Activated CD8-positive, alpha-beta memory T cell treated with anti-CD3 and anti-CD28 coated beads, Interleukin-2, amount 50 U/mL, for 4 hours (primary cell): ENCODE data around the gene SRSF11.

ENCODE experiments used
- DNase-seq: peaks from one replicate; pipeline ENCODE4 v3.0.0-alpha.2; 2020

Gene SRSF11

GRCh38 chr1:70222716-70223235 is 1.6 kb downstream of the SRSF11 start:
- DNase-seq, result no peak

- DNase-seq, result no peak
These were observed 3.8 kb downstream of the SRSF11 start for GRCh38 chr1:70224954-70225353.

GRCh38 chr1:70227439-70227838 is 6.3 kb downstream of the SRSF11 start:
- DNase-seq, result no peak

- DNase-seq, result no peak
These were observed 7.5 kb downstream of the SRSF11 start for GRCh38 chr1:70228670-70229069.

DNA sequence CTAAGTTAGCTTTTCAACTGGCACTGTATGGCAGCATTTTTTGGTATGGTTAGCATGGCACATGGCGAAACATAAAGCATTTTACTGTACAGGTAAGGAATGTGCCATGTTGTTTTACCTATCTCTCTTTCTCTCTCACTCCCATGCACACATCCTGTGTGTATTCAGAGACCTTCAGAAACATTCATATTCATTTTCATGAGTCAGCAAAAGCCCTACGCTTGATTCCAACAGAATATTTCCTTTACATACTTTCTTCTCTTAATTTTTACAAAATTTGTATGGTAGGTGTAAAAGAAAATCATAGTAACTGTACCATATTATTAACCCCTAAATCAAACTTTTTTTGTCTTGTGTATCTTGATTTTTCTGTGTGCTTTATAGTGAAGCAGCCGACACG is 10.3 kb downstream of the SRSF11 start:
- DNase-seq, result no peak

DNA sequence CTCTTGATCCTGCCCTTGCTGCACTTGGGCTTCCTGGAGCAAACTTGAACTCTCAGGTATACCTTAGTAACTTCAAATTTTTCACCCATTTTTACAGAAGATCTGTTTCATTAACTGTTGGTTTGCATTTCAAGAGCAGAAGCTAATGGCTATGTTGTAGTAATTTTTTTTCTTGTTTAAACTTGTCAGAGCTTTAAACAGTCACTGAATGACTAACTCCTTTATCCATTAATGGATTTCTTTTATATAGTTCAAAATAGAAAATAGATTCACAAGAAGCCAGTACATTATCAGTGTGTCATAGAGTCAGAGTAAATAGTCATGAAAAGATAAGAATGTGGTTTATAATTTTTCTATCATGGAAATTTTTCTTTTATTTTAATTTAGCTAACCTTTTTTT is 13.6 kb downstream of the SRSF11 start:
- no peak for DNase-seq

GRCh38 chr1:70239940-70240339 is 18.8 kb downstream of the SRSF11 start:
- no peak for DNase-seq

- DNase-seq, result no peak
These were observed 25.9 kb downstream of the SRSF11 start for GRCh38 chr1:70247122-70247521.

DNA sequence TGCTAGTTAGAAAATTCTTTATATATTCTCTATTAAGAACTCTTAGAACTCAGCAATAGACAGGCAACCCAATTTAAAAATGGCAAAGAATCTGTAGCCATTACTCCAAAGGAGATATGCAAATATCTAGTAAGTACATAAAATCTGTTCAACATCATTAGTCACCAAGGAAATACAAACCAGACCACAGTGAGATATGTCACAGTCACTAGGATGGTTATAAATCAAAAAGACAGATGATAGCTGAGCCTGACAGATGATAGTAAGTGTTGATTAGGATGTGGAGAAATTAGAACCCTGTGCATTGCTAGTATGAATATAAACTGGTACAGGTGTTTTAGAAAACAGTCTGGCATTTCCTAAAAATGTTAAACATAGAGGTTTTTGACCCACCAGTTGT is 26.6 kb downstream of the SRSF11 start:
- no peak for DNase-seq

DNA sequence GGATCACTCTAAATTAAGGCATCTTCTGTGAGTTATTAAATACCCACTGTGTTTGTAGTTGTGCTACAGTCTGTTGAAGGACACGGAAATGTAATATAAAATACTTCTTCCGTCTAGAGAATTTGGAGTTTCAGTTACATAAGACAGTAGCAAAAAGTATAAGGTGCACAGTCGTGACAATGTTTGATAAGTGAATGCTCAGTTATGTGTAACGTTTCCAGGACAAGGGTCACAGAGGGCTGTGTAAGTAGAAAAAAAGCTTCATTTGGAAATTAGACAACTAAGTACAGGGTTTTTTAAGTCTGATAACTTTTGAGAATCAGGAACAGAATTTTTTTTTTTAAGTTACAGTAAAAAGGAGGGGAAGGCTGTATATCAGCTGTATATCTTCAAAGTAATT is 27.5 kb downstream of the SRSF11 start:
- DNase-seq, result no peak

GRCh38 chr1:70256664-70257063 is 35.5 kb downstream of the SRSF11 start:
- no peak for DNase-seq

GRCh38 chr1:70264839-70265238 is 43.7 kb downstream of the SRSF11 start:
- no peak for DNase-seq

GRCh38 chr1:70265946-70266345 is 44.8 kb downstream of the SRSF11 start:
- no peak for DNase-seq

- DNase-seq, result no peak
These were observed 56.7 kb downstream of the SRSF11 start for GRCh38 chr1:70277875-70278274.

GRCh38 chr1:70278710-70279109 is 57.5 kb downstream of the SRSF11 start:
- no peak for DNase-seq

DNA sequence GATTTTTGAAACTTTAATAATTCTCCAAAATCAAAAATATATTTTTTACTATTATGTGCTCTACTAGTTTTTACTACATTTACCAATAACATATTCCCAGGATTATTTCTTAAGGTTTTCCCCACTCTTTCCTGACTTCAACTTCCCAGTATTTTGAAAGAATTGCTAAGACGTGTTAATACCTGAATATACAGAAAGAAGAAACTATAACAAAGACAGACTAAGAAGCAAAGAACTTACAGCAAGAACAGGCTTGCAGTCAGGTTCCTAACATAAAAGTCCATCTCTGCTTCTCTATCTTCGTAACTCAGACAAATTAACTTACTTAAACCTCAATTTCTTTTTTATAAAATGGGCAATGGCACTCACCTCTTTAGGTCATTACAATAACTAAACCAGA is 63.2 kb downstream of the SRSF11 start:
- DNase-seq, result no peak

- DNase-seq, result no peak
These were observed 65.3 kb downstream of the SRSF11 start for GRCh38 chr1:70286453-70286852.

DNA sequence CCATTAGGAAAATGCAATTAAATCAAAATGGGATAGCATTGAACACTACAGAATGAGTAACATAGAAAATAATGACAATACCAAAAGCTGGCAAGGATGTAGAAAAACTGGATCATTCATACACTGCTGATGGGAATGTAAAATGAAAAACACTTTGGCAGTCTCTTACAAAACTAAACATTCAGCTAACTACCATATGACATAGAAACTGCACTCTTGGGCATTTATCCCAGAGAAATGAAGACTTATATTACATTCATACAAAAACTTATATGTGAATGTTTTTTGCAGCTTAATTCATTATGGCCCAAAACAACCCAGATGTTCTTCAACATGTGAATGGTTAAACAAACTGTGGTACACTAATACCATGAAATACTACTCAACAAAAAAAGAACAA is 67.0 kb downstream of the SRSF11 start:
- DNase-seq, result no peak

GRCh38 chr1:70290218-70290617 is 69.0 kb downstream of the SRSF11 start:
- DNase-seq, result no peak

- no peak for DNase-seq
These were observed 72.1 kb downstream of the SRSF11 start for GRCh38 chr1:70293186-70293843.

DNA sequence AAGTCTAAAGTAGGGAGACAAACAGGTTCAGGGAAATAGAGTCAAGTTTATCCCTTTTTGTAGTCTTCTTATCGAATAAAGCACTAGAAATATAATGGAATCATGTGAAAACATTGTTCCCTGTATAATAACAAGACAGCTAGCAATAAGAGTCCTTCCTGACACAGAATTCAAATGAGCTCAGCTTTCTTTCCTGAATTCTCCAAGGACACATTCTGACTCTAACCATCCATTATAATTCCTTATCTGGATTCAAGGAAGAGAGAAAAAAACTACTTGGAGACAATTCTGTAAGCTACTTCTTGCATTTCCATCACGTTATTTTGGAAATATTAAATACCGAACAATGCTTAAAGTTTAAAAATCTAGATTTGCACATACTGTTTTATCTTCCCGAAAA is 74.6 kb downstream of the SRSF11 start:
- no peak for DNase-seq

DNA sequence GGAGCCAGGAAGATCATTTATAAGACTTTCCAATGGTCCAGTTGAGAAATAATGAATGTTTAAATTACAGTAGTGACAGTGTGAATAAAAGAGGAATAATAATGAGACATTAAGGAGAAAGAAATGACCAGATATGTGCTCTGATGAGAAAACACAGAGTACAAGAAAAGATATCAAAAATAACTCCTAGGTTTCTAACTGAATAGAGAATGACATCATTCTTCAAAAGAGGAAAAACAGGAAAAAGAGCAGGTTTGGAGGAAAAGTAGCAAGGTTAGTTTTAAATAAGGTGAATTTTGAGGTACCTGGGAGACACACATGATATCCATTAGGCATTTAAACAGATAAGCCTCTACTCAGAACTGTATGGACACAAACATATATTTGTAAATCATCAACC is 78.3 kb downstream of the SRSF11 start:
- no peak for DNase-seq
